ENCODE results near the gene HTRA1.

HTRA1 gene

GRCh38 chr10:122497241-122497640, 35.9 kb downstream of the HTRA1 start:
- DNase-seq = no peak

- DNase-seq = no peak
Observed at GRCh38 chr10:122498521-122498920, 37.2 kb downstream of the HTRA1 start.

GRCh38 chr10:122499012-122499411, 37.7 kb downstream of the HTRA1 start:
- DNase-seq = no peak

- no peak for DNase-seq
Observed at GRCh38 chr10:122499491-122499941, 38.2 kb downstream of the HTRA1 start.

GRCh38 chr10:122500194-122500593, 38.8 kb downstream of the HTRA1 start:
- no peak for DNase-seq

GRCh38 chr10:122500726-122501125, 39.4 kb downstream of the HTRA1 start:
- no peak for DNase-seq

- DNase-seq = no peak
Observed at GRCh38 chr10:122503012-122503411, 41.7 kb downstream of the HTRA1 start.

GRCh38 chr10:122503886-122504609, 42.7 kb downstream of the HTRA1 start:
- DNase-seq = no peak

- no peak for DNase-seq
Observed at GRCh38 chr10:122504610-122504950, 43.2 kb downstream of the HTRA1 start.

- DNase-seq = no peak
Observed at GRCh38 chr10:122505011-122505410, 43.7 kb downstream of the HTRA1 start.

GRCh38 chr10:122505885-122506645, 44.7 kb downstream of the HTRA1 start:
- DNase-seq = no peak

GRCh38 chr10:122507616-122508015, 46.3 kb downstream of the HTRA1 start:
- no peak for DNase-seq

- DNase-seq = no peak
Observed at GRCh38 chr10:122508021-122508420, 46.7 kb downstream of the HTRA1 start.

GRCh38 chr10:122509323-122509722, 48.0 kb downstream of the HTRA1 start:
- no peak for DNase-seq

- no peak for DNase-seq
Observed at GRCh38 chr10:122510326-122510725, 49.0 kb downstream of the HTRA1 start.

- no peak for DNase-seq
Observed at GRCh38 chr10:122510736-122511135, 49.4 kb downstream of the HTRA1 start.

- DNase-seq = no peak
Observed at GRCh38 chr10:122513053-122513452, 51.7 kb downstream of the HTRA1 start.

GRCh38 chr10:122514045-122514840, 52.9 kb downstream of the HTRA1 start:
- DNase-seq = no peak

- no peak for DNase-seq
Observed at GRCh38 chr10:122515022-122515424, 53.7 kb downstream of the HTRA1 start.

- peak; percentile 17 to 43 for DNase-seq
Observed at GRCh38 chr10:122515588-122516231, 54.4 kb downstream of the HTRA1 start.

GRCh38 chr10:122516734-122517133, 55.4 kb downstream of the HTRA1 start:
- no peak for DNase-seq

- DNase-seq = no peak
Observed at GRCh38 chr10:122519144-122519543, 57.8 kb downstream of the HTRA1 start.

- no peak for DNase-seq
Observed at GRCh38 chr10:122519873-122520272, 58.5 kb downstream of the HTRA1 start.
